HG02840 (cell line): Measurements from ENCODE around the gene ACTR2.
"Not testable (repeated sequence)": the region's sequence is repeated elsewhere in the genome, so short reads cannot be mapped to it uniquely, and the experiment has no call there.

Experiments
- ATAC-seq: cut with Tn5 transposase; IDR thresholded peaks from one replicate; pipeline ENCODE4 v1.9.1; 2021; ENCODE audit warnings: mild to moderate bottlenecking, moderate library complexity, moderate number of reproducible peaks; ENCODE audit not compliant: unreplicated experiment, low FRiP score

The ACTR2 gene

DNA sequence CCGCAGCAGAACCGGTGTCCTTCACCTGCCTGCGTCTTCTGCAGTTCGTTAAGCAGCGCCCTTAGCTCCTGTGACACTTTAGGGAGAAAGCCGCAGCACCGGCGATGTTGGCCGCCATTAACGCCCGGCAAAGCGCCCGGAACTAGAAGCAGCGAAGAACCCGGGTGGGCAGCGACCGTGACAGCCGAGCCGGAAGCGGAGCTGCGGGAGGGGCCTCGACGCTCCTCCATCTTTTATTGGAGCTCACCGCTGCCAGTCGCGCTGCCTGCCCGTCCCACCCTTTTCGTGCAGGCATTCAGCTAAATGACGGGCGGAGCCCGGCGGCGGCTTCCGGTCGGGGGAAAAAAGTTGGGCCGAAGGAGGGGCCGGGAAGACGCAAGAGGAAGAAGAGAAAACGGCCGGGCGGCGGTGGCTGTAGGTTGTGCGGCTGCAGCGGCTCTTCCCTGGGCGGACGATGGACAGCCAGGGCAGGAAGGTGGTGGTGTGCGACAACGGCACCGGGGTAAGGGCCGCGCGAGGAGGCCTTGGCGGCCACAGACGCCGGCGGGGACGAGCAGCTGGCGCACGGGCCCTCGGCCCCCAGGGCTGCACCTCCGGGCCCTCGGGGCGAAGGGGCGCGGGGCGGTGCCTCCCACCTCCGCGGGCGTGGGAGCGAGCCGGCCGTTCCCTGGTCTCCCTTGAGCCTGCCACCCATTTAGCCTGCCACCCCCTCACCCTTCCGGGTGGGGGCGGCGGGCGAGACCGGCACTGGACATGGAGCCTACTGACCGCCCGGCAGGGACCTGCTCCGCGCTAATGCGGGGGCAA lies at the start of gene ACTR2:
ACTR2 (plus strand) TSS at position 376 of the 807 bp plus-strand sequence; CDS start at position 455, 79 bp downstream.
- peak; percentile 86 for ATAC-seq

DNA sequence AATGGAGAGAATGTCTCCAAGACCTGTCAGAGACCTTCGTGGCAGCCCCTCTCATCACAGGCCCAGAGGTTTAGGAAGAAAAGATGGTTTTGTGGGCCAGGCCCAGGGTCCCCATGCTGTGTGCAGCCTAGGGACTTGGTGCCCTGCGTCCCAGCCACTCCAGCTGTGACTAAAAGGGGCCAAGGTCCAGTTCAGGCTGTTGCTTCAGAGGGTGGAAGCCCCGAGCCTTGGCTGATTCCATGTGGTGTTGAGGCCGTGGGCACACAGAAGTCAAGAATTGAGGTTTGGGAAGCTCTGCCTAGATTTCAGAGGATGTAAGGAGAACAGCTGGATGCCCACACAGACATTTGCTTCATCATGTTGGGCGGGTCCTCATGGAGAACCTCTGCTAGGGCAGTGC lies 45.1 kb upstream of the ACTR2 start:
- no peak for ATAC-seq

DNA sequence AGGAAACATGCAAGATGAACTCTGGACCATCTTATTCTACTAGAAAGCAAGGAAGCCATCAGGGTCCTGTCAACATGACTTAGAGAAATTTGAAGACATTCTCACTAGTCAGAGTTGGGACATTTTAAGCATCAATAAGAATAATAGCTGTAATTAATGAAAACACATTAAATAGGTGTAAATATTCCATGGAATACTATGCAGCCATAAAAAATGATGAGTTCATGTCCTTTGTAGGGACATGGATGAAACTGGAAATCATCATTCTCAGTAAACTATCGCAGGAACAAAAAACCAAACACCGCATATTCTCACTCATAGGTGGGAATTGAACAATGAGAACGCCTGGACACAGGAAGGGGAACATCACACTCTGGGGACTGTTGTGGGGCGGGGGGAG lies 44.2 kb upstream of the ACTR2 start:
- not testable (repeated sequence) for ATAC-seq

DNA sequence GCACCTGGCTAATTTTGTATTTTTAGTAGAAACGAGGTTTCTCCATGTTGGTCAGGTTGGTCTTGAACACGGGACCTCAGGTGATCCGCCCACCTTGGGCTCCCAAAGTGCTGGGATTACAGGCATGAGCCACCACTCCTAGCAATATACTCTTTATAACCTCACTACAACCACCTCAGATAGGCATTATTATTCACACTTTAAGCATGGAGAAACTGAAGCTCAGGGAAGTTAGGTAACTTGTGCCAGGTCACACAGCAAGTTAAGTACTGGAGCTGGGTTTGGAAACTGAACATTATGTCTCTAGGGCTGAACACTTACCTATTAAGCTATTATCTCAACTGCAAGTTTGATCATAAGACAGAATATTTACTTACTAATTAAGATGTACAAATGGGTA lies 42.6 kb upstream of the ACTR2 start:
- ATAC-seq, result no peak

DNA sequence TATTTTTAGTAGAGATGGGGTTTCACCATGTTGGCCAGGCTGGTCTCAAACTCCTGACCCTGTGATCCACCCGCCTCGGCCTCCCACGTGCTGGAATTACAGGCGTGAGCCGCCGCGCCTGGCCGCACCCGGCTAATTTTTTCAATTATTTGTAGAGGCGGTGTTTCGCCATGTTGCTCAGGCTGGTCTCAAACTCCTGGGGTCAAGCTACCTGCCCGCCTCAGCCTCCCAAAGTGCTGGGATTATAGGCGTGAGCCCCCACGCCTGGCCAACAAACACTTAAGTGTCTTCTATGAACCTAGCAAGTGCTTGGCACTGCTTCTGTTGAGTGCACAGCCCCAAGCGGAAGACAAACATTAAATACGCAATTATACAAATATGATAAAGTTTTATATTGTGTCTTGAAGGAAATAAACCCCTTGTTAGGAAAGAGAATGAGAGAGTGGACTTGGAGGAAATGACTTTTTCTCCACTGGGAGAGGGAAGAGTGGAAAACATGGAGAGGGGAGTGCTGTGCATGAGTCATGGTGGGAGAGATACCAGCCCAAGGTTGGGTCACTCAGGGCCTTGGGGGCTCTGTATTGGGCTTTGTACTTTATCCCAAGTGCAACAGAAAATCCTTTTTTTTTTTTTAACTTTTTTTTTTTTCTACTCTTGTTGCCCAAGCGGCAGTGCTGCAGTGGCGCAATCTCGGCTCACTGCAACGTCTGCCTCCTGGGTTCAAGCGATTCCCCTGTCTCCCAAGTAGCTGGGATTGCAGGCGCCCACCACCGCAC lies 41.4 kb upstream of the ACTR2 start:
- no peak for ATAC-seq

DNA sequence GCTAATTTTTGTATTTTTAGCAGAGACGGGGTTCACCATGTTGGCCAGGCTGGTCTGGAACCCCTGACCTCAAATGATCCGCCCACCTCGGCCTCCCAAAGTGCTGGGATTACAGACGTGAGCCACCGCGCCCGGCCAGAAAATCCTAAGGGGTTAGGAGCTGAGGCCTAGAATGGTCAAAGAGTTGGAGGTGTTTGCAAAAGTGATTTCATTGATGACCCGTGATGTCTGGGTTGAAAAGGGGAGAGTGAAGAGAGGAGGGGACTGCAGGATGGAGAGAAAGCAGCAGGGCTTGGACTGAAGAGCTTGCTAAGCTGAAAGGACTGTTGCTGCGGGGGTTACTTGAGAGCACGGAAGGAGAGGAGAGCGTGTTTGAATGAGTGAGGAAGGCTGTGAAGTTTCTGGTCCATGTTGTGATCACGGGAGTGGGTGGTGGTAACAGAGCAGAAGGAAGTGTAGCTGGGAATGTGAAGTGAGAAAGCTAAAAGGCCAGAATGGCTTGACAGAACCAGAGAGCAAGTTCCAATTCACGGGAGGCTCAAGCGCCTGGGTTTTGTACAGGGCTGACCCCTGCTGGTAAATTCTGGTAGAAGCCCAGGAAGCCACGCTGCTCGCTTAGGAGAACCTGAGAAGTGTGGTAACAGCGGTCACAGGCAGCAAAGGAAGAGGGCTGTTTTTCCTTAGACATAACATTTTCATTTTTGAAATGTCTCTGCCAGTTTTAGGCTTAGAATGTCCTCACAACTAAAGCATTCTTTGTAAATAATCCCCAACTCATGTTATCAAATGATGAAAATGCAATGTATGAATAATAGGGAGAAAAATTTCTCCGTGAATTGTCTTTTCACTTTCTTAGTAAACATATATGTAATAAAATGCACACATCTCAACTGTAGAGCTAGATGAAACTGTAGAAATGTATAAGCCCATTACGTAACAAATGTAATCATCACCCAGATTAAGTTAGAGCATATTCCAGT lies 40.5 kb upstream of the ACTR2 start:
- no peak for ATAC-seq

DNA sequence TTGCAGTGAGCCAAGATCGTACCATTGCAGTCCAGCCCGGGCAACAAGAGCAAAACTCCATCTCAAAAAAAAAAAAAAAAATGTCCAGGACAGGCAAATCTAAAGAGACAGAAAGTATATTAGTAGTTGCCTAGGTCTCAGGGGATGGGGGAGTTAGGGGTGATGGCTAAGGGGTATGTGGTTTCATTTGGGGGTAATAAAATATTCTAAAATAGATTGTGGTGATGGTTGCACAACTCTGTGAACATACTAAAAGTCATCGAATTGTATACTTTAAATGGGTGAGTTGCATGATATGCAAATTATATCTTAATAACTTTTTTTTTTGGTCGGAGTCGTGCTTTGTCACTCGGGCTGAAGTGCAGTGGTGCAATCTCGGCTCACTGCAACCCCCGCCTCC lies 34.2 kb upstream of the ACTR2 start:
- ATAC-seq, result no peak

DNA sequence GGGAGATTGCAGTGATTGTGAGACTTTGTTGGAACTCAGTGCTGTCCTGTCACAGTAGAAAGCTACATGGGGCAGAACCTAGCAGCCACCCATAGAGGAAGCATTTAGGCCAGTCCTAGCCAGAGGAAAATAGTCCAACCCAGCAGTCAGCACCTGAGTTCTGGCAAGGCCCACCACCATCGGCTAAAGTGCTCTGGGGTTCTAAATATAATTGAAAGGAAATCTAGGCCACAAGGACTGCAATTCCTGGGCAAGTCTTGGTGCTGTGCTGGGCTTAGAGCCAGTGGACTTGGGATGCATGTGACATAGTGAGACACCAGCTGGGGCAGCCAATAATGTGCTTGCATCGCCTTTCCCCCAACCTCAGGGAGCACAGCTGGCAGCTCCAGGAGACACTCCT lies 28.9 kb upstream of the ACTR2 start:
- no peak for ATAC-seq

DNA sequence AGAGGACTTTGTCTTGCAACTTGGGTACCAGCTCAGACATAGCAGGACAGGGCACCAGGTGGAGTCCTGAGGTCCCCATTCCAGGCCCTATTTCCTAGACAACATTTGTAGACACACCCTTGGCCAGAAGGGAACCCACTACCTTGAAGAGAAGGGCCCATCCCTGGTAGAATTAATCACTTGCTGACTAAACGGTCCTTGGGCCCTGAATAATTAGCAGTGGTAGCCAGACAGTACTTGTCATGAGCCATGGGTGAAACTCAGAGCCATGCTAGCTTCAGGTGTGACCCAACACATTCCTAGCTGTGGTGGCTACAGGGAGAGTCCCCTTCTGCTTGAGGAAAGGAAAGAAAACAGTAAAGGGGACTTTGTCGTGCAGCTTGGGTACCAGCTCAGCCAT lies 28.5 kb upstream of the ACTR2 start:
- ATAC-seq, result no peak

DNA sequence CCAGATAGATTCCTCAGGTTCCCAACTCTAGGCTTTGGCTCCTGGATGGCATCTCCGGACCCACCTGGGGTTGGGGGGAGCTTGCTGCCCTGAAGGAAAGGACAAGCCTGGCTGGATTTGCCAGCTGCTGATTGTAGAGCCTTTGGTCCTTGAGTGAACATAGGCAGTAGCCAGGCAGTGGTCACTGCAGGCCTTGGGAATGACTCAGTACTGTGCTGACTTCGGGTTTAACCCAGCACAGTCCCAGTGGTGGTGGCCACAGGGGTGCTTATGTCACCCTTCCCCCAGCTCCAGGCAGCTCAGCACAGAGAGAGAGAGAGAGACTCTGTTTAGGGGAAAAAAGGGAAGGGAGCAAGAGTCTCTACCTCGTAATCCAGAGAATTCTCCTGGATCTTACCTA lies 27.7 kb upstream of the ACTR2 start:
- ATAC-seq, result no peak

DNA sequence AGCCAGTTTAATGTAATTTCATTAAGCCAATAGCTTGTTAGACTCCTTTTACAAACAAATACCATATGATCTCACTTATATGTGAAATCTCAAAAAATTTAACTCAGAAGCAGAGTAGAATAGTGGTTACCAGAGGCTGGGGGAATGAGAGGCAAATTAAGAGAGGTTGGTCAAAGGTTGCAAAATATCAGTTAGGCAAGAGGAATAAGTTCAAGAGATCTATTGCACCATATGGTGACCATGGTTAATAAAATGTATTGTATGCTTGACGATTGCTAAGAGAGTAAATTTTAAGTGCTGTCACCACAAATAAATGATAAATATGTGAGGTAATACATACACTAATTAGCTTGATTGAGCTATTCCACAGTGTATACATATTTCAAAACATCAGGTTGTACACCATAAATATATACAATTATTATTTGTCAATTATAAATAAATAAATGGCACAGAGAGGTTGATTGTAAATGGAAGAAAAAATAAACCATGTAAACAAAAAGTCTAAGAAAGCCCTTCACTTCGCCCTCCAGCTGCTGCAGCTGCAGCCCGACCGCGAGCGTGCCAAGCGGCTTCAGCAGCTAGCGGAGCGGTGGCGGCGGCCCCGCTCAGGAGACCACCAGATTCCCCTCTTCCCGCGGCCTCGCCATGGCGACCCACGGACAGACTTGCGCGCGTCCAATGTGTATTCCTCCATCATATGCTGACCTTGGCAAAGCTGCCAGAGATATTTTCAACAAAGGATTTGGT lies 23.0 kb upstream of the ACTR2 start:
- ATAC-seq, result no peak

DNA sequence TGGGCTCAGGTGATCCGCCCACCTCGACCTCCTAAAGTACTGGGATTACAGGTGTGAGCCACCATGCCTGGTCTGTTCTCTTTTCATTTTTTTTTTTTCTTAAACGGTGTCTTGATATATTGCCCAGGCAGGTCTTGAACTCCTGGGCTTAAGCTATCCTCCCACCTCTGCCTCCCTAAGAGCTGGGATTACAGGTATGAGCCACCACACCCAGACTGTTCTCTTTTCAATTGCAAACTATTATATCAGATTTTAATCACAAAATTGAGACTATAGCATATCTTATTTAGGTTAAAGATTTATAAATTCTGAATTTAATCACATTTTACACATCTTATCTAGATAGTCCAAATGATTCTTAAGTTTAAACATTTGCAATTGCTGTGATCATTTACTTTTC lies 15.5 kb upstream of the ACTR2 start:
- no peak for ATAC-seq

DNA sequence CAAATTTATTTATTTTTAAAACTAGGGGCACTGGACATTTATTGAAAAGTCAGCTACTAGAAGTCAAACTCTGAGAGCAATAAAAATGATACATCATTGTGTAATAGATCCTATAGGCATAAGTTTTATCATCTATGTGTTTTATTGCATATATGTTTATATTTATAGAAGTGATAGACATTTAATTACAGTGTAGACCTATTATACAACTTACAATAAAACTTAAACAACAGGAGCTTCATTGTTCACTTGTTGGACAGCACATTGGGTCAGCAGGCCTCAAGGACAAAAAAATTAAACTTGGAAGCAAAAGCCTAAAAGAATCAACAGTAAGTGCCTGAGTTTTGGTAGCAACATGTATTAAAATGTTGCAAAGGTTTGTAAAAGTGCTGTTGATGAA lies 15.0 kb upstream of the ACTR2 start:
- no peak for ATAC-seq

DNA sequence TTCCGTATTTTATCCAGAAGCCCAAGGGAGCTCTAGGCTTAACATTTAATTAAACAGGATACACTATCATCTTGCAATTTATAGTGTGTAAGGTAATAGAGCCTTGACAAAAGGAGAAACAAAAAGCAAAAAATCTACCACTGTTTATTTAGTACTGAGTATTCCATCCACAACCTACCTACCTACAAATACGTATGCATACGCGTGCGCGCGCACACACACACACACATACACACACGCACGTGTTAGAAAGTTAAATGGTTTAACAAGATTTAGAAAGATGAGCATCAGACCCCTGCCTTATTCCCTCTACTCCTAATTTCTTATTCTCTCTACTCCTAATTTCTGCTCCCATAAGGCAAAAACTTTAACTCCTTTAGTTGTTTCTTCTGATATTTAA lies 14.6 kb upstream of the ACTR2 start:
- no peak for ATAC-seq

DNA sequence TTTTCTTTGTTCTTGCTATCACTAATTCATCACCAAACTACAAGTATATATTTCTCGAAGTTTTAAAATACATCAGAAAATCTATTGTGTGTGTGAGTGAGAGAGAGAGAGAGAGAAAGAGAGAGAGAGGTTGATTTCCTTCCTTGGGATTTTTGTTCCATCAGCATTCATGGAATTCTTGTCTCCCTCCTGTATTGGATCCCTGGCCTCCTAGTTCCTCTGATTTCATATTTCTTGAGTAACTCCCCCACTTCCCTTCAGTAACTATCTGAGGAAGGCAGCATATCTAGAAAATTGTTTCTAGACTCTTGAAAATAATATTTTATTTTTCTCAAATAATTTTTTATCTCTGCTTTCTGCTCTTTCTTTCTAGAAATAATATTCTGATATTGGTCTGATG lies 13.3 kb upstream of the ACTR2 start:
- ATAC-seq, result no peak

DNA sequence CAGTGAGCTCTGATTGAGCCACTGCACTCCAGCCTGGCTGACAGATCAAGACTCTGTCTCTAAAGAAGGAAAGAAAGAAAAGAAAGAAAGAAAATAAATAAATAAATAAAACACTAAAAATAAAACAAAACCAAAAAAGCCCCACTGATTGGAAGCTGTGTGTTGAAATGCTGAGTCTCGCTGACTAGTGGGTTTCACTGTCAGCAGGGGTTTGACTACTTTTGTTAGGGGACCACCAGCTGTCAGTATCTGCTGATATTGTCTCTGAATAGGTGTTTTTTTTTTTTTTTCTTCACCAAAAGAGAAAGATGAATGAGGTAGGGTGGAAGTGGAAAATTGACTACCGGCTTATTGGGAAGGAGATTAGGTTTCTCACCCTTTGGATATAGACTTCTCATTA lies 12.8 kb upstream of the ACTR2 start:
- ATAC-seq, result no peak

DNA sequence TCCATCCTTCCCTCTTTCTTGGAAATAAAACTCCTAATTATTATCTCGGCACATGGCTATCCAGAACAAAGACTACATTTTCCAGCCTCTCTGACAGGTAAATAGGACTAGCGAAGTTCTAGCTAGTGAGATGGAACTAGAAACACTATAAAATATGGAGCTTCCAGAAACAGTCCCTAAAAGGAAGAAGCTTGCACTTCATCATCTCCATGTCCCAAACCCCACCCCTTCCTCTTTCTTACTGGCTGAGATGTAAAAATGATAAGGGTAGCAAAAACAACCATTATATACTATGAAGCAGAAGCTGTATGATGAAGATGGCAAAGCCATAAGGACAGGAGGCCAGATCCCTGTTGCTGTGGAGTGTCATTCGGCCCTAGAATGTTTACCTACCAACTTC lies 11.7 kb upstream of the ACTR2 start:
- no peak for ATAC-seq

DNA sequence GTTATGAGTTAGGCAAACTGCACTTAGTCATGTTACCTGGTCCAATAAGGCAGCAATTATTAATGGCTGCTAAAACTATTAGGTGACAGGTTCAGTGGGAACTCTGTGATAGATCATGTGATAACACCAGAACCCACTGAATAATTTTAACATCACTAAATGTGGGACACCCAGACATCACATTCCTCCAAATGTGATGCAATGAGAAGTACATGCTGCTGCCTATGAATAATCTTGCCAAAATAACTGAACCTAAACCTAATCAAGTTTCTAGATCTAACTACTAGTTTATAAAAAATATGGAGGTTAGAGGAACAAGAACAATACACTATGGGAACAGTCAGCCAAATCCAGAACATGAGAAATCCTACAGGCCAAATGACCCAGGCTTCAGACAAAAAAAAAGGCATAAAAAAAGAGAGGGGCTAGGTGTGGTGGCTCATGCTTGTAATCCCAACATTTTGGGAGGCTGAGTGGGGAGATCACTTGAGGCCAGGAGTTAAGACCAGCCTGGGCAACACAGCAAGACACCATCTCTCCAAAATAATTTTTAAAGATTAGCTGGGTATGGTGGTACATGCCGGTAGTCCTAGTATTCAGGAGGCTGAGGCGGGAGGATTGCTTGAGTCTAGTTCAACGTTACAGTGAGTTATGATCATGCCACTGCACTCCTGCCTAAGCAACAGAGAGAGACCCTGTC lies 7.0 kb upstream of the ACTR2 start:
- ATAC-seq, result no peak

DNA sequence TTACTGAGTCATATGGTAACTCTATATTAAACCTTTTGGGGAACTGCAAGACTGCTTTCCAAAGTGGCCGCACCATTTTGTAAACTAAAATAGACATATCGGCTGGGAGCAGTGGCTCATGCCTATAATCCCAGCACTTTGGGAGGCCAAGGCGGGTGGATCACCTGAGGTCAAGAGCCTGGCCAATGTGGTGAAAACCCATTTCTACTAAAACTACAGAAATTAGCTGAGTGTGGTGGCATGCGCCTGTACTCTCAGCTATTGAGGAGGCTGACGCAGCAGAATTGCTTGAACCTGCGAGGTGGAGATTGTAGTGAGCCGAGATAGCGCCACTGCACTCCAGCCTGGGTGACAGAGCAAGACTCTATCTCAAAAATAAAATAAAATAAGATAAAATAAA lies 6.4 kb upstream of the ACTR2 start:
- ATAC-seq, result not testable (repeated sequence)
